NCI-H2196 (cell line): ENCODE measurements around the gene TRIM46.
"Not testable (repeated sequence)": the region's sequence is repeated elsewhere in the genome, so short reads cannot be mapped to it uniquely, and the experiment has no call there.

Experiments
- DNase-seq: peaks from one replicate; lab custom pipeline; 2025; ENCODE audit not compliant: unreplicated experiment; lab: John Stamatoyannopoulos, UW

Gene TRIM46

DNA sequence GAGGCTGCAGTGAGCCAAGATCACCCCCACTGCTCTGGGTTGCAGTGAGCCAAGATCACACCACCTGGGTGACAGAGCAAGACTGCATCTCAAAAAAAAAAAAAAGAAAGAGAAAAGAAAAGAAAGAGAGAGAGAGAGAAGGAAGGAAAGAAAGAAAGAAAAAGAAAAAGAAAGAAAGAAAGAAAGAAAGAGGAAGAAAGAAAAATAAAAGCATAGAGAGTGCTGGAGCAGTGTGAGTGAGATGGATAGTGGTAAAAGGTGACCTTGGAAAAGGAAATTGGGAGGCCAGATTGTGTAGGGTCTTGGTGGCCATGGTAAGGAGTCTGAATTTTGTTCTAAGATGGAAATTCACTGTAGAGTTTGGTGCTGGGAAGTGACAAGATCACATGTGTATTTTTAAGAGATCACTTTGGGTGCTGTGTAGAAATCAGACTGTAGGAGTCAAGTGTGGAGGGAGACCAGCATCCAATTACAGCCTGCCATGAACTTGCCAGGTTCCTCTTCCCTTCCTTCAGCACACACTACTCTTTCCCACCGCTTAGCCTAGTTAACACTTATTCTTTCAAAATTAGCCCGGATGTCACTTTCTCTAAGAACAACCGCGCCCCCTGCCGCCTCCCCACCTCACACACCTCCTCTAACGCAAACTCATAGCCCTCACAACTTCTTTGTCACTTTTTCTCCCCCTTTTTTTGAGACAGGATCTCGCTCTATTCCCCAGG is 52.7 kb downstream of the TRIM46 start:
- peak; percentile 66 for DNase-seq

DNA sequence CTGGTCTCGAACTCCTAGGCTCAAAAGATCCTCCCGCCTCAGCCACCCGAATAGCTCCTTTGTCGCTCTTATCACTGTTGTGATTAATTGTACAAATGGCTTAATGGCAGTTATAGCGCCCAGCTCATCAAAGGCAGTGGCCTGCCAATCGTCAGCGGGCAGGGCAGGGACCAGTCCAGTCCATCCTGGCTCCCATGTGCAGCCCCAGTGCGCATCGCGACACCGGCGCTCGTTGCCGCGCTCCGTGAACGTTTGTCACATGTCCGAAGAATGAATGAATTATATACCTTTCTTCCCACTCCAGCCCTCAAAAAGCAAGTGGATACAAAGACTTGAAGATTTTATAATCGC is 53.2 kb downstream of the TRIM46 start:
- peak; percentile 66 for DNase-seq

GRCh38 chr1:155227261-155228095 is 53.8 kb downstream of the TRIM46 start:
- DNase-seq = peak; percentile 98

DNA sequence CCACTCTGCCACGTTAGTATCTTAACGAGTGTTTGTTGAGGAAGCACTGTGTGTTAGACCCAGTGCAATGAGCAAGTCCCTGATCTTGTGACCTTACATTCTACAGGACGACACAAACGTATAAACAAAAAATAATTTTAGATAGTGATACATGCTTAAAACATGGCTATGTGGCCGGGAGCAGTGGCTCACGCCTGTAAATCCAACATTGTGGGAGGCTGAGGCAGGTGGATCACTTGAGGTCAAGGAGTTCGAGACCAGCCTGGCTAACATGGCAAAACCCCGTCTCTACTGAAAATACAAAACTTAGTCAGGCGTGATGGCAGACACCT is 54.4 kb downstream of the TRIM46 start:
- no peak for DNase-seq

- DNase-seq = not testable (repeated sequence)
Measured at GRCh38 chr1:155231302-155231701, 57.7 kb downstream of the TRIM46 start.

- not testable (repeated sequence) for DNase-seq
Measured at GRCh38 chr1:155232001-155232978, 58.6 kb downstream of the TRIM46 start.

- not testable (repeated sequence) for DNase-seq
Measured at GRCh38 chr1:155233502-155233901, 59.9 kb downstream of the TRIM46 start.
